Measurements from ENCODE around the gene FOXJ1.
A peak's percentile ranks its signal among the peaks of the same experiment; 100 is the strongest.
"Not testable (repeated sequence)": the region's sequence is repeated elsewhere in the genome, so short reads cannot be mapped to it uniquely, and the experiment has no call there.

FOXJ1 gene

GRCh38 chr17:76141212-76142038 is at the start of gene FOXJ1:
Gene FOXJ1 (minus strand): TSS chr17:76141245. CDS start chr17:76140395, 850 bp downstream.
- peak; percentile 94 for DNase-seq

GRCh38 chr17:76189741-76190140 is 48.7 kb upstream of the FOXJ1 start:
- DNase-seq = no peak

GRCh38 chr17:76189247-76189646 is 48.2 kb upstream of the FOXJ1 start:
- no peak for DNase-seq

GRCh38 chr17:76188213-76189016 is 47.4 kb upstream of the FOXJ1 start:
- DNase-seq = no peak

GRCh38 chr17:76186774-76187173 is 45.7 kb upstream of the FOXJ1 start:
- DNase-seq = not testable (repeated sequence)

GRCh38 chr17:76184290-76184689 is 43.2 kb upstream of the FOXJ1 start:
- DNase-seq = no peak

- peak; percentile 95 for DNase-seq
Observed at GRCh38 chr17:76182016-76182764, 41.1 kb upstream of the FOXJ1 start.

GRCh38 chr17:76179496-76180467 is 38.7 kb upstream of the FOXJ1 start:
- DNase-seq = no peak

GRCh38 chr17:76178124-76178523 is 37.1 kb upstream of the FOXJ1 start:
- no peak for DNase-seq

GRCh38 chr17:76176701-76177574 is 35.9 kb upstream of the FOXJ1 start:
- no peak for DNase-seq

- DNase-seq = no peak
Observed at GRCh38 chr17:76174037-76174436, 33.0 kb upstream of the FOXJ1 start.

GRCh38 chr17:76173474-76173873 is 32.4 kb upstream of the FOXJ1 start:
- no peak for DNase-seq

- DNase-seq = peak; percentile 42
Observed at GRCh38 chr17:76171706-76172105, 30.7 kb upstream of the FOXJ1 start.

- no peak for DNase-seq
Observed at GRCh38 chr17:76170114-76170513, 29.1 kb upstream of the FOXJ1 start.

- no peak for DNase-seq
Observed at GRCh38 chr17:76166906-76167305, 25.9 kb upstream of the FOXJ1 start.

GRCh38 chr17:76166168-76166567 is 25.1 kb upstream of the FOXJ1 start:
- peak; percentile 16 for DNase-seq

- no peak for DNase-seq
Observed at GRCh38 chr17:76164331-76164730, 23.3 kb upstream of the FOXJ1 start.

GRCh38 chr17:76163919-76164318 is 22.9 kb upstream of the FOXJ1 start:
- DNase-seq = no peak

GRCh38 chr17:76161619-76162266 is 20.7 kb upstream of the FOXJ1 start:
- no peak for DNase-seq

GRCh38 chr17:76160896-76161528 is 20.0 kb upstream of the FOXJ1 start:
- no peak for DNase-seq
